NCI-H187 (cell line): ENCODE measurements around the gene OGFOD3.
A peak's percentile ranks its signal among the peaks of the same experiment; 100 is the strongest.
"Not testable (repeated sequence)": the region's sequence is repeated elsewhere in the genome, so short reads cannot be mapped to it uniquely, and the experiment has no call there.

ENCODE experiments used
- DNase-seq, 2 experiments: peaks; one replicate each; lab custom pipeline; 2025; lab: John Stamatoyannopoulos, UW

Gene OGFOD3

DNA sequence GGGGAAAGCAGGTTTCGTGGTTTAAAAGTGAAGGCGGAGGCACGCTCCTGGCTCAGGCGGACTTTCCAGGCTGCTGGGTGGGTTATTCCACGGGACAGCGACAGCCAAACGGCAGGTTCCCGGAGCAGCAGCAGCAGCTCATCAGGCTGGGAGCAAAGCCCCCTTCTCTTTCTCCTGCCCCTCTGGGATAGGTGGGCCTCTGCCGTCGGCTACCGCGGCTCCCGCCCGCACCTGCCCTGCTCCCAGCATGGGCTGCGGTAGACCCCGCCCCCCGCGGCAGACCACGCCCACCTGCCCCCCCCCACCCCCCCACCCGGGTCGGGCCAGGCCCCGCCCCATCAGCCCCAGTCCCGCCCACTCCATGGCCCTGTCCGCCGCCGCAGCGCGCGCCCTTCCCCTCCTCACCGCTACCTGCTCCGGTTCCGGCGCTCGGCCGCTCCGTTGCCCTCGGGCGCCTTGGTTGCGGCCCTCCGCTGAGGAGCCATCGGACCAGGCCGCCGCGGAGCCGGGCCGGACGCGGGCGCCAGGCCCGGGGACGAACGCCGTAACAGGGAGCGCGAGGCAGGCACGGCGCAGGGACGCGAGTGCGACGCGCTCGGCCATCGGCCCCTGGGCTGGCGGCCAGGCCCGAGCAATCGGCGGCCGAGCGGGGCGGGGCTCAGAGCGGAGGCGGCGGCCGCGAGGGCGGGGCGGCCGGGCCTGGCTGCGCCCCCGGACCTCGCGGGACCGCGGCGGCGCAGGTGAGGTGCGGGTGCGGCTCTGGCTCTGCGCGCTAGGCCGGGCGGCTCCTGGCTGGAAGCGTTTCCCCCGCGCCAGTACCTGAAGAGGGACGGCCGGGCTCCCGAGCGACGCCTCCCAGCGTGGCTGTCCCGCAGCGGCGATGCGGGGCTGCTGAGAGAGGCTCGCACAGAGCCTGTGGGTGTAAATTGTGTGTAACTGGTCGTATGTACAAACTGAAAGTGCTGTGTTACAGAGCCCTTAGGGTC, at the start of gene OGFOD3, which contains the start of gene HEXD:
Gene OGFOD3 (minus strand): TSS at position 586 of the 986 bp plus-strand sequence. CDS start 101 bp downstream, at position 485.
Gene HEXD (plus strand): TSS at position 347 of the 986 bp plus-strand sequence. CDS start 1,453 bp downstream, outside the sequence.
- peak; percentile 69 to 74 for DNase-seq

DNA sequence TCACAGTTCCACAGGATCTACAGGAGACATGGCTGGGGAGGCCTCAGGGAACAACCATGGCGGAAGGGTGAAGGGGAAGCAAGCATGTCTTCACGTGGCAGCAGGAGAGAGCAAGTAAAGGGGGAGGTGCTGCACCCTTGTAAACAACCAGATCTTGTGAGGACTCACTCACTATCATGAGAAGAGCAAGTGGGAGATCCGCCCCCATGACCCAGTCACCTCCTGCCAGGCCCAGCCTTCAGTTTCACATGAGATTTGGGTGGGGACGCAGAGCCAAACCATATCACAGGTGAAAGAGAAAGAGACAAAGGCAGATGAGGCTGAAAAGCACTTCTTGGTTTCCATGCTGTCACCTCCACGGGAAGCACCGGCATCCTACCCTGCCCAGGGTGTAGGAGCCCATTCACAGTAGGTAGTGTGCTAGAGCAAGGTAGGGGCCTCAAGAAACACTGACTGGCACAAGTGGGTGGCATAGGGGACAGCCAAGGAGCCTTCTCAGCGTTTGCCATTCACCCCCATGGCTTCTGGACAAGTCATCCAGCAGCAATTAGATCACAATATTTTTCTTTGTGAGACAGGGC, 46.7 kb upstream of the OGFOD3 start:
- no peak for DNase-seq

DNA sequence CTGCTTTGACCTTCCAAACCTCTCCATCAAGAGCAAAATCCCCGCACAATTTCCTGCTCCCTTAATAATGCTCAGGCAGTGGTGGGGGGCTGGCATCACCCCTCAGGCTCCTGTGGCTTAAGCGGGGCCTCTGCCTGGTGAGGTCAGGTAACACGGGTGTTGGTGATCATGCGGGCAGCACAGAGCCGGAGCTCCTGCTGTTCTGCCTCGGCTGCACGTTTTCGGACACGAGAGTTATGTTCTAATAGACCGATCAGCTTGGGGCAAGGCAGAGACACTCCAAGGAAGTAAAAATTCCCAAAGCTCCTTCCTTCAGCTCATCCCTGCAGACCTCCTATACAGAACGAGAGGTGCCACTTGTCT, 46.2 kb upstream of the OGFOD3 start:
- DNase-seq, result no peak

DNA sequence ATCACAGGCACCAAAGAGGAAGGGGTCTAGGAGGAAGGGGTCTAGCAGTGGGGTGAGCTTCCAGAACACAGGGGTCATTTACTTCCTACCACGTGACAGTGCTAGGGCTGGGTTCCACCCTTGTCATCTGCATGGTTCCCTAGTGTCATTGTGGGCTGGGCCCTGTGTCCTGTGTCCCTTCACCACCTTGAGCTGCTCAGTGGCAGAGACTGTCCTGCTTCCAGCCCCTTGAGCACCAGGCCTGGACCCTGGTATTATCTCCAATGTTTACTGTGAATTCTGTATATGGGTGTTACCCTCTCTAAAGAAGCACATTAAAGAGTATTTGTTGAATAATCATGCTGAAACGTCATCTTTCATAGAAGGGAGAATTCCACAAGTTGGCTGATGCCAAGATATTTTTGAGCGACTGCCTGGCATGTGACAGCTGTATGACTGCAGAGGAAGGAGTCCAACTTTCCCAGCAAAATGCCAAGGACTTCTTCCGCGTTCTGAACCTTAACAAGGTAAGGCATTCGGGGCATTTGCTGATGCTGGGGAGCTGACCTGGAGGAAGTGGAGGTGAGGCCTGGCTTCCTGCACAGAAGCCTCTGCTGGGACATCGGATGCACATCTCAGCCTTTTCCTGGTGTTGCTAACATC, 45.7 kb upstream of the OGFOD3 start:
- DNase-seq, result no peak

DNA sequence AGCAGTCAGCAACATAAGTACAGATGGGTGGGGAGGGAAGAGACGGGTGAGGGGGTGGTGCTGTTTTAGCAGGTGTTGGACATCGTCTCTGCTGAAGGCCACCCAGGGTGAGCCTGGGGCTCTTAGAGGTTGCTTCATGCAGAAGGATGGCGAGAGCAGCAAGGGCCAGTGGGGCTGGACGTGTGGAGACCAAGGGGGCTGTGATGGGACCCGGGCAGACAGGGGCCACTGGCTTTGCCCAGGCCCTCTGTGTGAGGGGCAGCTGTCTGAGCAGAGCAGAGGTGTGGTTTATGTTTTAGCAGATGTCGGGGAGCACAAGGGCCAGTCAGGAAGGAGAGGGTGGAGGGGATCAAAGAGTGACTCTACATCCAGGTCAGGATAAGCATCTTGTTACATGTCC, 45.0 kb upstream of the OGFOD3 start:
- no peak for DNase-seq

DNA sequence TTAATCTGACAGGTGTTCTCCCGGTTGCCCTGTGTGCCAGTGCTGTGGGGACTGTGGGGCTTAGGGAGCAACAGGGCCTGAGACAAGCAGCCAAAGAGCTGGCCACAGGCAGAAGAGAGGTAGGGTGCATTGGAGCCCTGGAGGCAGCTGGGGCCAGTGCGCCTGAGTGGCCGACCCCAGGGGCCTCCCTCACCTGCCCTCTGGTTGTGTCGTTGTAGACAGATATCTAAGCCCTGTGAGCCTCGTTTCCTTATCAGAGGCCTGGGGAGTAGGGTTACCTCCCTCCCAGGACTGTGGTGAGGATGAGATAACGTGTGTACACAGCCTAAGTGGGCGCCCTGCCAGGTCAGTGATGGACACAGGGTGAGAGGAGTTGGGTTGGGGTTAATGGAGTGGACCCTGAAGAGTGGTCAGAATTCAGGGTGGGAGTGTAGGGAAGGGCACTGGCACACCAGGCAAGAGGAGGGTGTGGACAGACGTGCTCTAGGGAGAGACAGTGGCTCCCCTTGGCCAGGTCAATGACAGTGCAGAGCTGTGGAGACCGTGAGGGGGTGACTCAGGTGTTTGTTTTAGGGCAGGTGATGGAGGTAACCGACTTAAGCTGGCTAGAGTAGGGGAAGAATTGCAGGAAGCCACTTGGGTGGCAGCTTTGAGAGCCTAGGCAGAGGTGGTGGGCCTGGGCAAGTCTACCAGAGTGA, 43.6 kb upstream of the OGFOD3 start:
- DNase-seq, result no peak

DNA sequence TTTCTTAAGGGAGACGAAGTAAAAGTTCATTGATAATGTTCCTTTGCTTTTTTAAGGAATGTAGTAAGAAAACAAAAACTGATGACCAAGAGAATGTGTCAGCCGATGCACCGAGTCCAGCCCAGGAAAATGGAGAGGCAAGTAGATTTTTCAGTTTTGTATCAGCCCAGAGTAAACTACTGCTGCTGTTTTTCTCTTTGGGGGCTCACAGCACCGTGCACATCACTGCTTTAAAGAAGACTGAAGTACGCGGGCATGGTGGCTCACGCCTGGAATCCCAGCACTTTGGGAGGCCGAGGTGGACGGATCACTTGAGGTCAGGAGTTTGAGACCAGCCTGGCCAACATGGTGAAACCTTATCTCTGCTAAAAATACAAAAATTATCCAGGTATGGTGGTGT, 41.5 kb upstream of the OGFOD3 start:
- DNase-seq, result not testable (repeated sequence)

- DNase-seq, result no peak
Measured at GRCh38 chr17:82458885-82459424, 40.6 kb upstream of the OGFOD3 start.

GRCh38 chr17:82458179-82458884, 39.9 kb upstream of the OGFOD3 start, which contains the start of gene NARF:
TSS of gene NARF (plus strand) at chr17:82458741. CDS start at chr17:82458804, 63 bp downstream.
- peak; percentile 87 to 95 for DNase-seq

DNA sequence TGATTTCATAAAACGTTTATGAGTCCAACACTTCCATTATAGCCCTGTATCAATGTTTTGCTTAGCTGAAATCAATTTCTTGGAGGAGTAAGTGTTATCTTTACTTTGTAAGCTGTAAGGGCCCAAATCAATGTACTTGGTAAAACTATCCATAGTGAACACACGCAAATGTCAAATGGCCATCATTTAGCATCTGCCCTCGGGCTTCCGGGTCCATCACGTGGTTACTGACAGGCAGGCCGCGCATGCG, 39.5 kb upstream of the OGFOD3 start:
- DNase-seq, result peak in 1 of 2 experiments; percentile 62

- DNase-seq, result no peak
Measured at GRCh38 chr17:82457073-82457928, 38.9 kb upstream of the OGFOD3 start.

- not testable (repeated sequence) for DNase-seq
Measured at GRCh38 chr17:82453706-82454105, 35.3 kb upstream of the OGFOD3 start.

DNA sequence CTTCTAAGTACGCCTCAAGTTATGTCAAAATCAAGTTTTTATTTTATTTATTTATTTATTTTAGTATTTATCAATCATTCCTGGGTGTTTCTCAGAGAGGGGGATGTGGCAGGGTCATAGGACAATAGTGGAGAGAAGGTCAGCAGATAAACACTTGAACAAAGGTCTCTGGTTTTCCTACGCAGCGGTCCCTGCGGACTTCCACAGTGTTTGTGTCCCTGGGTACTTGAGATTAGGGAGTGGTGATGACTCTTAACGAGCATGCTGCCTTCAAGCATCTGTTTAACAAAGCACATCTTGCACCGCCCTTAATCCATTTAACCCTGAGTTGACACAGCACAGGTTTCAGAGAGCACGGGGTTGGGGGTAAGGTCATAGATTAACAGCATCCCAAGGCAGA, 34.8 kb upstream of the OGFOD3 start:
- not testable (repeated sequence) for DNase-seq

DNA sequence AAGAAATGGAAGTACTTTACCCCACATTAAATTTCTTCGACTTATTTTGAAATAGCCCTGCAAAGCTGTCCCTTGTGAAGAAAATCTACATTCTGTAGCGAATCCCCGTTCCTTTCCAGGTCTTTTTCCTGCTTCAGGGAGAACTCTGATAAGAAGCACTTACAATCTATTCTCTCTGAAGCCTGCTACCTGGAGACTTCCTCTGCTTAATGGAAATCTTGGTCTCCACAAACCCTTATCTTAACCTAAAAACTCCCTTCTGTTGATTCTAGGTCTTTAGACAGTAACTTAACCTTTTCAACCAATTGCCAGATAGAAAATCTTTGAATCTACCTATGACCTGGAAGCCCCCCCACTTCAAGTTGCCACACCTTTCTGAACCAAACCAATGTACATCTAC, 33.8 kb upstream of the OGFOD3 start:
- no peak for DNase-seq

- peak; percentile 74 to 89 for DNase-seq
Measured at GRCh38 chr17:82450357-82451106, 32.1 kb upstream of the OGFOD3 start, which contains the start of gene CYBC1. TSS of gene CYBC1 (minus strand) at chr17:82450752. CDS start at chr17:82449254, 1,498 bp downstream.

DNA sequence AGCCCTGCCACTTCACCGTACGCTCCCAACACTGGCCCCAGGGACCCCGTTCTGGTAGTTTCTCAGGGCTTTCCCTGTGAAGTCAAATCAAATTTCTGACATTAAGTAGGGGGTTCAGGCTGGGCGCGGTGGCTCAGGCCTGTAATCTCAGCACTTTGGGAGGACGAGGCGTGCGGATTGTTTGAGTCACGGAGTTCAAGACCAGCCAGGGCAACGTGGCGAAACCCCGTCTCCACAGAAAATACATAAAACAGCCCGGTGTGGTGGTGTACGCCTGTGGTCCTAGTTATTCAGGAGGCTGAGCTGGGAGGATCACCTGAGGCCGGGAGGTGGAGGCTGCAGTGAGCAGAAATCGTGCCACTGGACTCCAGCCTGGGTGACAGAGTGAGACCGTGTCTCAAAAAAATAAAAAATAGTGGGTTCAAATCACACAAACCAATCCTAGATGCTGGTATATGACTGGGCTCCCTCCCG, 31.5 kb upstream of the OGFOD3 start:
- no peak for DNase-seq

- no peak for DNase-seq
Measured at GRCh38 chr17:82449131-82449882, 30.9 kb upstream of the OGFOD3 start.

GRCh38 chr17:82447876-82448275, 29.5 kb upstream of the OGFOD3 start:
- DNase-seq, result no peak
